GM12865 (cell line): ENCODE measurements around the gene POLR3A.

Experiments
- DNase-seq: peaks from one replicate; pipeline ENCODE4 v3.0.0; 2010; ENCODE audit warnings: low read depth
- H3K4me3 ChIP-seq: 2 replicates; pipeline ENCODE4 v1.5.1; 2011; ENCODE audit warnings: mild to moderate bottlenecking, low read depth, low read length, control low read depth
- TF ChIP-seq, protein P1 (sequence below): IDR thresholded peaks from 2 replicates; pipeline ENCODE4 v1.5.1; 2011; ENCODE audit warnings: low read length, control low read depth, low read depth, inconsistent platforms; ENCODE audit not compliant: insufficient read depth; ENCODE audit errors: missing control alignments

Gene POLR3A

GRCh38 chr10:77955136-77955535 is 74.2 kb downstream of the POLR3A start:
- no peak for DNase-seq
- TF ChIP-seq, protein P1, sequence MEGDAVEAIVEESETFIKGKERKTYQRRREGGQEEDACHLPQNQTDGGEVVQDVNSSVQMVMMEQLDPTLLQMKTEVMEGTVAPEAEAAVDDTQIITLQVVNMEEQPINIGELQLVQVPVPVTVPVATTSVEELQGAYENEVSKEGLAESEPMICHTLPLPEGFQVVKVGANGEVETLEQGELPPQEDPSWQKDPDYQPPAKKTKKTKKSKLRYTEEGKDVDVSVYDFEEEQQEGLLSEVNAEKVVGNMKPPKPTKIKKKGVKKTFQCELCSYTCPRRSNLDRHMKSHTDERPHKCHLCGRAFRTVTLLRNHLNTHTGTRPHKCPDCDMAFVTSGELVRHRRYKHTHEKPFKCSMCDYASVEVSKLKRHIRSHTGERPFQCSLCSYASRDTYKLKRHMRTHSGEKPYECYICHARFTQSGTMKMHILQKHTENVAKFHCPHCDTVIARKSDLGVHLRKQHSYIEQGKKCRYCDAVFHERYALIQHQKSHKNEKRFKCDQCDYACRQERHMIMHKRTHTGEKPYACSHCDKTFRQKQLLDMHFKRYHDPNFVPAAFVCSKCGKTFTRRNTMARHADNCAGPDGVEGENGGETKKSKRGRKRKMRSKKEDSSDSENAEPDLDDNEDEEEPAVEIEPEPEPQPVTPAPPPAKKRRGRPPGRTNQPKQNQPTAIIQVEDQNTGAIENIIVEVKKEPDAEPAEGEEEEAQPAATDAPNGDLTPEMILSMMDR, result no peak
- H3K4me3 ChIP-seq, result no peak overlapping the region

- no peak overlapping the region for H3K4me3 ChIP-seq
- TF ChIP-seq, protein P1, result no peak
- DNase-seq, result no peak
Observed at GRCh38 chr10:77949167-77949566, 80.1 kb downstream of the POLR3A start.

- TF ChIP-seq, protein P1, result no peak
- H3K4me3 ChIP-seq, result no peak overlapping the region
- no peak for DNase-seq
Observed at GRCh38 chr10:77946084-77946483, 83.2 kb downstream of the POLR3A start.

DNA sequence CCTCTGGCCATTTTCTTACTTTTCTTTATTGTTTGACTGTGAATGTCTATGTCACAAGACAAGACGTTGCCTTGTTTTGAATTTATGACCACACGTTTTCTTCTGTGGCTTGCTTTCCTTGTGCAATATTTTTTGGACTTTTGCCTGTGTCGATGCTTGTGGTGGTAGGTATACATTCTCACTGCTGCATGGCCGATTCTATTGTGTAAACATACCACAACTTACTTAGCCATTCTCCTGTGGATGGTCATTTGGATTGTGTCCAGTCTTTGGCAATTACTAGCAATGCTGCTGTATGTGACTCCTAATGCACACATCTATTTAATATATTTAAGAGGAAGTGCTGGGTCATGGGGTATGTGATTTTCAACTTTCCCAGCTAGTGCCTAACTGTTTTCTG is 84.8 kb downstream of the POLR3A start:
- TF ChIP-seq, protein P1, result no peak
- DNase-seq, result no peak
- H3K4me3 ChIP-seq, result no peak overlapping the region

DNA sequence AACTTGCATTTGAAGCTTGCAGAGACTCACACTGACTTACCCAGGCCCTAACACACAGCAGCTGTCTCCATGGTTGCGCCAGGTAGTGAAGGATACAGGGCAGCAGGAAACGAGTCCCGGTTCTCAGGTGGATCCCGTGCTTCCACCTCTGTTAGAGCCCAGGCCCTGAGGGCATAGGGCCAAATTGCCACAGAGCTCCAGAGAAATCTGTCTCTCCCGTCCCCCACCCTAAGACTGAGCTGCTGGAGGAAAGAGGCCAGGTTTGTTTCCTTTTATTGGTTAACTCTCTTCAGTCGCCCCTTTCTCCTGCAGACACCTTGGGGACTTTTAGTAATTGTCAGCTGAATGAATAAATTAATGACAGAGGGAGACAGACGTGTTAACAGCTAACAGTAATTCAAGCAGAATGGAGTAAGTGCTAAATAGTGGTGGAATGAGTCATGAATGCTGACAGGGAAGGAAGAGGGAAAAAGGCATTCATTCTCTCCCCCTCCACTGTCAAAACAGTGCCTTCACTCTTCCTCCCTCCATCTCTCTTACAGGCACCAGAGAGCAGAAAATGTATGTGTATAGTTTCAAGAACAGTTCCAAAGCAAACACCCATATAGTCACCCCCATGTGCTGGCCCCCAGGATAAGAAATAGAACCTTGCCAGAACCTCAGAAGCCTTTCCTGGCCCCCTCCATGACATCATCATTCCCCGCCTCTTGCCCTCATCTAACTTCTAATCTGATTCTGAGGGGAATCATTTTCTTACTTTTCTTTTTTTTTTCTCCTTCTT is 86.0 kb downstream of the POLR3A start:
- TF ChIP-seq, protein P1, result no peak
- H3K4me3 ChIP-seq, result no peak overlapping the region
- no peak for DNase-seq

- DNase-seq, result no peak
- TF ChIP-seq, protein P1, result no peak
- no peak overlapping the region for H3K4me3 ChIP-seq
Observed at GRCh38 chr10:77941790-77942189, 87.5 kb downstream of the POLR3A start.

GRCh38 chr10:77940627-77941026 is 88.7 kb downstream of the POLR3A start:
- H3K4me3 ChIP-seq, result no peak overlapping the region
- TF ChIP-seq, protein P1, result no peak
- no peak for DNase-seq
